ENCODE results near the gene RNF17. TPM values are rescaled to one million over a fixed set of nuclear protein-coding genes. Genes with fewer than 3 reads are reported as not detected.

Gene RNF17
- total RNA-seq, 2 experiments from 2014 or later: not detected

DNA sequence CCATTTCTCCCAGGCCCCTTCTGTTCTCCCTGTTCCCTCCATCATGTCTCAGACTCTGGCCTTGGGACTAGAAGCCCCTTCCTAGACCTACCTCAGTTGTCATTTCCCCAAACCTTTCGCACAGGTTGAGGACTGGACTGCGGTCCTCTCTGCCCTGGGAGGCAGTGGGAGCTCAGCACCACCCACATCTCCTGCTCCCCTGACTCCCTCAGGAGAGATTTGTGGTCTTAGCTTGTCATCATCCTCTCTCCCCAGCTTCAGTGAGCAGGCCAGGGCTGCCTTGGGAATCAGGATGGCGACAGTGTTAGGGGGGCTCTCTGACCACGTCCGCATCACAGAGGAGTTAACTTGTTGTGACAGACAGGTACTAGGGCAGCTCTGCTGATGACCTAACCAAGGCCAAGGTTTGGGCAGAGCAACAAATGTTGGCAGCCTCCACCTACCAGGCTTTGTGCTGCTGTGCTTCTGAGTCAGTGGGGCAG is 25.6 kb upstream of the RNF17 start:
- no peaks in the 10 kb centered on the region for H3K27me3 Mint-ChIP-seq
- H3K27ac Mint-ChIP-seq: no peak overlapping the region
- H3K9me3 Mint-ChIP-seq: no peaks in the 10 kb centered on the region
- no peak overlapping the region for H3K4me3 Mint-ChIP-seq
- H3K4me1 Mint-ChIP-seq: no peaks in the 10 kb centered on the region
- H3K36me3 Mint-ChIP-seq: no peaks in the 10 kb centered on the region
- no peak for DNase-seq

DNA sequence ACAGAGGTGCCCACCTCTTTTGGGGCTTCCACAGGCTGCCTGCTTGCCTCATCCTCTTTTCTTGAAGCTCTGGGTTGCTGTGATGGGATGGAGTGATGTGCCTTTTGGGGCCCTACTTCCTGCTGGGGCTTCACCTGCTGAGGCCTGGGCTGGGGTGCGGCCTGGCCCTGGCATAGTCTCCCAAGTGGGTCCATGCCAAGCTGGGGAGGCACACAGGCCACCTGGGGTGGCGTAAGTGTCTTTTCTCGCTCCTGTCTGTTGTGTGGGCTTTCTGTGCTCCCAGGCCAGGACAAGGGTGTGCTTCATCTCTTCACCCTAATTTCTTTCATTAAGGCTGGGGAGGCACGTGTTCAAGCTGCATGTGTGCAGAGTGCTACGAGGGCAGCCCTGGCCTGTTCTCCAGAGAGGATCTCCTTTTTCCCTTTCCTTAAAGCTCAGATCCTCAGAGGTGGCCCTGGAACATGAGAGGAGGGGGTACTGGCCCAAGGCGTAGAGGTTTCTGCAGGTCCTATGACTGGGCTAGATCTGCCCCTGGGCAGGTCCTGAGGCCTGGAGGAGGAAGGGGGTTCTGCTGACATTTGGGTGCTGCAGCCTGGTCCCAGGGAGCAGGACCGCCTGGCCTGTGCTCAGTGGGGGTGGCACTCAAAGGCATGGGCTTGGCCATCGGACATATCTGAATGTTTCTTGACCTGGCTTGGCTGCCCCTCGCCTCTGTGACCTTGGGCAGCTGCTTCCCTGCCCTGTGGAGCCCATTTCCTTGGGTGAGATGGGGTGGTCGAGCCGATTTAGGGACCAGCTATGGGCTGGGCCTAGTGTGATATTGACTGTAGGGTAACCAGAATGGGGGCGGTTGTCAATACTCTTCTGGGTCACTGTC is 23.7 kb upstream of the RNF17 start:
- Mint-ChIP-seq H3K27me3 (peaks cover 16% of the 10 kb centered on the region), H3K4me3 (no peak overlapping the region), H3K4me1 (no peaks in the 10 kb centered on the region), H3K36me3 (no peaks in the 10 kb centered on the region), H3K27ac (no peak overlapping the region), H3K9me3 (no peaks in the 10 kb centered on the region)
- no peak for DNase-seq

DNA sequence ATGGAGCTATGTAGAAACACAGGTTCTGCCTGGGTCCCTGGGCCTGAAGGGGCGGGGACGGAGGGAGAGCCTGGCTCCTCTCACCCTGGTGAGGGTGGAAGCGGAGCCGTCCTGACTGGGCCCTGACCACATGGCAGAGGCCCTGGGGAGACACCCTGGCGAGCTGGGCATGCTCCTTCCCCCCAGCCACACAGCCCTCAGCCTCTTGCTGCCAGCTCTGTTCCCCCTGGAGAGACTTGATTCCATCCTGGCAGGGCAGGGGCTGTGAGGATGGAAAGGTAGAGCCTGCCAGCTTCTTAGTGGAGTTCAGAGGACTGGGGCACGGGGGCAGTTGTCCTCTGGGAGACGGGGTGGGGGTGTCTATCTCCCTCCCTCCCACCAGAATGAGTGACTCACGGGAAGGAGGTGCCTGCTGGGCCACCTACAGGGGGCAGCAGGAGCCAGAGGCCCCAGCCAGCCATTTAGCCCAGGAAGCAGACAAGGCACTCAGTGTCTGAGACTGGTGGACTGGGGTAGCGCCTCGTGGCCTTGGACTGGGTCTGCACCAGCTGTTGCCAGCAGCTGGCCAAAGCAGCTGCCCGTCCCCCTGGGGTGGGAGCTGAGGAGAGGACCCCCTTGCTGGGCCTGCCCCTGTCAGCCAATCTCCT is 22.8 kb upstream of the RNF17 start:
- H3K36me3 Mint-ChIP-seq: no peaks in the 10 kb centered on the region
- peaks cover 20% of the 10 kb centered on the region for H3K27me3 Mint-ChIP-seq
- DNase-seq: no peak
- H3K27ac Mint-ChIP-seq: no peak overlapping the region
- H3K4me3 Mint-ChIP-seq: no peak overlapping the region
- H3K9me3 Mint-ChIP-seq: no peaks in the 10 kb centered on the region
- no peaks in the 10 kb centered on the region for H3K4me1 Mint-ChIP-seq

DNA sequence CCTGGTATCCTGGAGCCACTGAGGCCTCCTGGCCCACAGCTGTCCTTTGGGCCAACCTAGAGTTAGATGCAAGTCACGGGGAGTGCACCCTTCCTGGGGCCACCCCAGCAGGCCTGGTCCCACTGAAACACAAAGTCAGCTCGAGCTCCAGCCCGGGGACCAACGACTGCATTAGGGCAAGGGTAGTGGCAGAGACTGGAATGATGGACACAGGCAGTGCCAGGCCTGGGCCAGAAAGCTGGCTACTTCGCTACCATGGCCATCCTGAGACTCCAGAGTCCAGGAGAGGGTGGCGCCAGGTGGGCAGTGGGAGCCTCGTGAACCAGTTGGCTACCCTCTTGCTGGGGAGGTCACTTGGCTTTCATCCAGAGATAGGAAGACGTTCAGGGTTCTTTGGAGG is 22.2 kb upstream of the RNF17 start:
- H3K27ac Mint-ChIP-seq: no peak overlapping the region
- no peaks in the 10 kb centered on the region for H3K36me3 Mint-ChIP-seq
- DNase-seq: no peak
- H3K9me3 Mint-ChIP-seq: no peaks in the 10 kb centered on the region
- H3K27me3 Mint-ChIP-seq: peaks cover 25% of the 10 kb centered on the region
- H3K4me3 Mint-ChIP-seq: no peak overlapping the region
- H3K4me1 Mint-ChIP-seq: peaks cover 2% of the 10 kb centered on the region

DNA sequence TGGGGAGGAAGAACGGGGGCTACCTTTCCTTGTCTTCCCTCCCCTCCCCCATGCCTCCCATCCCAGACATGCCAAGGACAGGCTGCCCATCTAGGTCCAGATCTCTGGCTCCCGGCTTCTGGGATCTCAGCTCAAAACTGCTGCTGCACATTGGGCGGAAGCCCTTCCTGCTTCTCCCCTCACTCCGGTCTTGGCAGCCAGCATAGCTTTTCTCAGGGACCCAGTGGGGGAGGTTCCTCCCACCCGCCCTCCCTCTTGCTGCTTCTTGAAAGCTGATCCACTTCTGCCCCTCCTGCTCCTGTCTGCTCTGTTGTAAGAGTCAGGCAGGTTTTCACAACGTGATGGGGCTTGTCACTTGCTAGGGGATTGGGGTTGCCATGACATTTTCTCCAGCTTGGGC is 21.7 kb upstream of the RNF17 start:
- no peak for DNase-seq
- Mint-ChIP-seq H3K4me1 (peaks cover 5% of the 10 kb centered on the region), H3K27me3 (peaks cover 30% of the 10 kb centered on the region), H3K4me3 (no peak overlapping the region), H3K27ac (no peak overlapping the region), H3K36me3 (no peaks in the 10 kb centered on the region), H3K9me3 (no peaks in the 10 kb centered on the region)

DNA sequence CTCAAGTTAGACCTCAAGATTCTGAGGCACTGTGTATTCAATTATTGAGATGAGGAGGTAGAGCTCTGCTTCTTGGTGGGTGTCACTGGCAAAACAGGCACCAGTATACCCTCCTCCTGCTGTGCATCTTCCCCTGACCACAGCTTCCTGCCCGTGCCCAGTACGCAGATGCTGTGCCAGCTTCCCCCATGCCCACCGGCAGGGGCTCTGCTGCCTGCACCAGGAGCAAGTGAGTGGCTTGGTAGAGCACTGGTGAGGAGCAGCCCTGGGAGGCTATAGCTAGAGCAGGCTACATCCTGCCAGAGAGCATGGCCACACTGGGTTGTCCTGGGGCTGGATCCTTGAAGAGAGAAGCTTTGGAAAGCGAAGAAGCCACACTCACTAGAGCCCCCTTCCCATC is 21.0 kb upstream of the RNF17 start:
- DNase-seq: no peak
- peaks cover 37% of the 10 kb centered on the region for H3K27me3 Mint-ChIP-seq
- H3K4me3 Mint-ChIP-seq: no peak overlapping the region
- H3K9me3 Mint-ChIP-seq: no peaks in the 10 kb centered on the region
- H3K27ac Mint-ChIP-seq: no peak overlapping the region
- no peaks in the 10 kb centered on the region for H3K36me3 Mint-ChIP-seq
- H3K4me1 Mint-ChIP-seq: peaks cover 8% of the 10 kb centered on the region

DNA sequence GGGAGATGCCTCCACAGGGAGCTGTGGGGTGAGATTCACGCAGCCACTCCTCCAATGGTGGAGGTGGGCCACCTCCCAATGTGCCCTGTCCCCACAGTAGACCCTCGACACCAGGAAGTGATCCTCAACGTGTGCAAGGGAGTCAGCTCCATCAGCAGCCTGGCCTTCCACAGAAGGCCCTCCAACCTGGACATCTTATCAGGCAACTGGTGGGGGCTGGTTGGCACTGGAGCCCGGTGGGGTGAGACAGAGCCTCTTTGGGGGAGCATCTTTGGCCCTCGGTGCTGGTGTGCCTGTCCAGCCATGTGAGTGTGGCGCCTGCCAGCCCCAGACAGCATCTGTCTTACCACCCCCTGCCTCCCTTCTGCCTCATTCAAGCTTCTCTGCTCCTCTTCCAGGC is 19.7 kb upstream of the RNF17 start:
- H3K27me3 Mint-ChIP-seq: peaks cover 48% of the 10 kb centered on the region
- no peak overlapping the region for H3K27ac Mint-ChIP-seq
- no peaks in the 10 kb centered on the region for H3K9me3 Mint-ChIP-seq
- no peak overlapping the region for H3K4me3 Mint-ChIP-seq
- peaks cover 10% of the 10 kb centered on the region for H3K4me1 Mint-ChIP-seq
- no peaks in the 10 kb centered on the region for H3K36me3 Mint-ChIP-seq
- no peak for DNase-seq

DNA sequence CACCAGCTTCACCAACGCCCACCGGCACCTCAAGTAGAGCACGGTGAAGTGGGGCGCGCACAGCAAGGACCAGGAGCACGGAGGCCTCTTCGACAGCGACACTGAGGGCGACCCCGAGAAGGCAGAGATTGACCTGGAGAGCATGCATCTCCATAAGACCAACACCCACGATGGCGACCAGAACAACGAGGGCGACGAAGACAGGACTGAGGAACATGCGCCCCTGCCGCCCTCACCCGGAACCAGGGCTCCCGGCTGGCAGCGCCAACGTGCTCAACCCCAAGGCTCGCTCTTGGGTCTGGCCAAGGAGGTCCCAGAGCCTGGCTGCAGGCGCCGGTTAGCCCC is 18.5 kb upstream of the RNF17 start:
- peaks cover 60% of the 10 kb centered on the region for H3K27me3 Mint-ChIP-seq
- H3K4me1 Mint-ChIP-seq: peaks cover 10% of the 10 kb centered on the region
- no peak for DNase-seq
- no peak overlapping the region for H3K27ac Mint-ChIP-seq
- no peaks in the 10 kb centered on the region for H3K9me3 Mint-ChIP-seq
- no peaks in the 10 kb centered on the region for H3K36me3 Mint-ChIP-seq
- no peak overlapping the region for H3K4me3 Mint-ChIP-seq

DNA sequence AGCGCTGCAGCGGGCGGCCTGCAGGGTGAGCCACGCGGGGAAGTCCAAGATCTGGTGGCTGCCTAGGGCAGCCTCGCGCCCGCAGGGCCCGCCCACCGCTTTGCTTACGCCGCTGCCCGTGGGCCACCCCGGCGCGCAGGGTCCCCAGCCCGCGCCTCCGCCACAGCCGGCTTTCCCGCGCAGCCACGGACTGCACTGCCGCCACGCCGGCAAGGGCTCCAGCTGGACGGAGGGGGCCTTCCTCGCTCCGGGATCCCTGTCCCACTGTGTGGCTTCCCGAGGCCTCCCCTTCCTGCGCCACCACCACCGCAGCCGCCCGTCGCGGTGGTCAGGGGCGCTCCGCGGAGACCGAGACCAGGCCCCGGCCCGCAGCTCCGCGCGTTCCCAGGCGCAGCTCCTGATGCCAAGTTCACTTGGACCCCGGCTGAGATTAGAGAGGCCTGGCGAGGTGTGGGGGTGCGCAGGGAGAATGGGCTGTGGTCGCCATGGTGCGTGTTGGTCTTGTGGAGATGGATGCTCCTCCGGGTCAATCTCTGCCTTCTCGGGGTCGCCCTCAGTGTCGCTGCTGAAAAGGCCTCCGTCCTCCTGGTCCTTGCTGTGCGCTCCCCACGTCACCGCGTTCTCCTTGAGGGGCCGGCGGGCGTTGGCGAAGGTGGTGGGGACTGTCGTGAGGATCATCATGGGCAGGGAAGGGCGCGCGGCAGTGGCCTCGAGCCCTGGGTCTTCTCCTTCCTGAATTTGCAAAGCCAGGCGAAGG is 17.9 kb upstream of the RNF17 start:
- Mint-ChIP-seq H3K27ac (no peak overlapping the region), H3K4me1 (peaks cover 10% of the 10 kb centered on the region), H3K4me3 (peak overlapping the region; percentile 4), H3K36me3 (no peaks in the 10 kb centered on the region), H3K9me3 (no peaks in the 10 kb centered on the region), H3K27me3 (peaks cover 65% of the 10 kb centered on the region)
- DNase-seq: no peak

DNA sequence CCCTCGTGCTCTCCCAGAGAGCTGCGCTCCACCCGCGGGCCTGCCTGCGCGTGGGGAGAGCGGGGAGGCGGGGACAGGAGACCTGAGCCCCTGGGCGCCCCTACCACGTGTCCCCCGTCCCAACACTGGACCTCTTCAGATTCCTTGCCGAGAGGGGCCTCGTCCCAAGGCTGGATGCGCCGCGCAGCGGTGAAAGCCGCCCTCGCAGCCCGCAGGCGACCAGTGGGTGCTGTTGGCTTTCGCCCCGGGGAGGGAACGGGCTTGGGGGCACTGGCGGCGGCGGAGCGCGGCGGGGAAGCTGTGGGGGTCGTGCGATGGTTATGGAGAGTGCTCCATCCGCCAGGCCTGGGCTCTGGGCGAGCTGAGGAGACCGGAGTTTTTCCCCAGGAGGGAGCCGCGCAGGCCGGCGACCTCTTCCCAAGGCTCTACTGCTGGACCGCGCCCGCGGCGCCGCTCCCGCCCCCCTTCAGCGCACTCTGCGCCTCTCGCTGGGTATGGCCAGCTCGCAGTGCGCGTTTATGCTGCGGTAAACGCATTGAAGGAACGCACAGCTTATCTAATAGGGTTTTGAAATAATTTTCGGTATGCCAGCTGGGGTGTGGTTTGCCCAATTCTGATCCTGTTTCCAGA is 17.2 kb upstream of the RNF17 start:
- Mint-ChIP-seq H3K4me3 (peak overlapping the region; percentile 66), H3K36me3 (no peaks in the 10 kb centered on the region), H3K4me1 (peaks cover 10% of the 10 kb centered on the region), H3K27ac (no peak overlapping the region), H3K27me3 (peaks cover 65% of the 10 kb centered on the region), H3K9me3 (no peaks in the 10 kb centered on the region)
- no peak for DNase-seq

DNA sequence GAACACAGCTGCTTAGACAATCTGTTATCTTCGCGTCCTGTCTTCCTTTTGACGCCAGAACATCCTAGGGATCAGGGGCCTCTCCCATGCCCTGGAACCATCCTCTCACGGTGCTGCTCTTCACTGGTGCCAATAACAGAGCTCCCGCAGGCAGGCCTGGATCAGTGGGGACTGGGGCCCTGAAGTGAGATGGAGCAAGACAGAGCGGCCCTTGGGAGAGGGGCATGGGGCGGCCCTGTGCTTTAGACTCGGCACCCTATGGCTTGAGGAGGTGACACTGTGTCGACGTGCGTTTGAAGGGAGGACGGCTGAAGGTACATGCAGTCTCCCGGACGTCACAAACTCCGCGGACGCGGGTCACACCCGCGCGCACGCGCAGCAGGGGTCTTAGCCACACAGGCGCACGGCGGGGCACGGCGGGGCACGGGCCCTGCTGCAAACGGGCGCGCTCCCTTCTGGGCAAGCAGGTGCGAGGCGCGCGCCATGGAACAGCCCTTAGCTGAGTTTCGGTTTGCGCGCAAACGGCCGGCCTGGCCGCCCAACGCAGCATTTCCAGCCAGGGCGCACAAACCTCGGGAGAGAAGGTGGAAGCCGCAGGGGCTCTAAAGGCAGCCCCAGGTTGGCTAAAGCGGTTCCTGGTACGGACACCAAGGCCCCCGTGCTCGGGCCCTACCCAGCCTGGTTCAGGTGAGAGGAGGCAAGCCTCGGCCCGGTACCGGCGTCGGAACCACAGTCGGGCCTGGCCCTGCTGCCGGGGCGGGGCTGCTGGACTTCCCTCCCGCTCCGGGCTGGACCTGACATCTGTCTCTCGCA is 16.5 kb upstream of the RNF17 start:
- Mint-ChIP-seq H3K4me3 (peak overlapping the region; percentile 66), H3K9me3 (no peaks in the 10 kb centered on the region), H3K4me1 (peaks cover 10% of the 10 kb centered on the region), H3K27me3 (peaks cover 65% of the 10 kb centered on the region), H3K36me3 (no peaks in the 10 kb centered on the region), H3K27ac (no peak overlapping the region)
- peak; percentile 52 for DNase-seq

DNA sequence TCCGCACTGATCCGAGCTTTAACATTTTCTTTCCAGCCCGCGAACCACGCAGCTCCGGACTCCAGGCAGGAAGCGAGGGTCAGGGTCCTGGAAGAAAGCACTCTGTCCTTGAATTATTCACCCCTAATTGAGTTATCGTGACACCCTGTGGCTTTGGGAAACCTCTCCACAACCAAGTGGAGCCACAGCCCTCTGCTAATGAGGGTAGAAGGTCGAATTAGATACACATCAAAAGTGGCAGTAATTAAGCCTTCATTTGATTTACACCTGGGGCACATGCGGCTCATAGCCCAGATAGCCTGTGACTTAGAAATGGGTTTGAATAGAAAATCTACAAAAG is 15.9 kb upstream of the RNF17 start:
- H3K36me3 Mint-ChIP-seq: no peaks in the 10 kb centered on the region
- peaks cover 66% of the 10 kb centered on the region for H3K27me3 Mint-ChIP-seq
- peak overlapping the region; percentile 52 for H3K4me3 Mint-ChIP-seq
- no peaks in the 10 kb centered on the region for H3K9me3 Mint-ChIP-seq
- peaks cover 10% of the 10 kb centered on the region for H3K4me1 Mint-ChIP-seq
- DNase-seq: no peak
- H3K27ac Mint-ChIP-seq: no peak overlapping the region

DNA sequence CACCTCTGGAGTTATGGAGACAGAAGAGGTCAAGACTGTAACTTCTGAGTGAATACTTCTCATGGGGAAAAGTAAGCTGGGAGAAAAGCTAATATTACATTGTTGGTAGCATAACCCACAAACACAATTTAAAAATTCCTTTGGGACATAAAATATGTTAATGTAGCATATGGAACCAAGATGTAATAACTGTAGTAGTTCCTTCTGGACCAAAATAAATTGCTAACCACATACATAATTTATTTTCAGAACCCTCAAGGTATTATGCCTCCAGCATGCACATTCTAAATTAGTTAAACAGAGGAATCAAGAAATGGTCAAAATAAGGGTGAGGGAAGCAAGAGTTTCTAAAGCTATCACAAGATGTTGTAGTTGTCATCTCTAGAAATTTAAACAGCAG is 4.8 kb upstream of the RNF17 start:
- Mint-ChIP-seq H3K27me3 (peaks cover 25% of the 10 kb centered on the region), H3K9me3 (no peaks in the 10 kb centered on the region), H3K4me1 (no peaks in the 10 kb centered on the region), H3K27ac (no peak overlapping the region), H3K4me3 (no peak overlapping the region), H3K36me3 (no peaks in the 10 kb centered on the region)
- DNase-seq: no peak

DNA sequence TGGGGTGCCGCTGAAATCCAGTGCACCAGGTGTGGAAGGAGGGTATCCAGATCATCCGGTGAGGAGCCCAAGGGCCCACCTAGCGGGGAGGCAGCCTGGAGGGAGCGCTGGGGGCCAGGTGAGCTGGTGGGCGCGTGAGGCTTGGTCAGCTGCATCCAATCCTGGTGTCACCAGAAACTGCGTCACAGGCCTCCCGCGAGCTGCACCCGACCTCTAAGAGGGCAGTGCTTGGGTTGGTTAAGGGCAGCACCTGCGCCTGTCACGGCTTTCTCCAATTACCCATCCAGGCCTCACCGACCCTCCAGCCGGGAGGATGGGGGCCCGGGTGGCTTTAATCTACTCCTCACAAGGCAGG is 284 bp downstream of the RNF17 start:
- Mint-ChIP-seq H3K4me3 (no peak overlapping the region), H3K36me3 (no peaks in the 10 kb centered on the region), H3K27ac (no peak overlapping the region), H3K27me3 (peaks cover 4% of the 10 kb centered on the region), H3K4me1 (no peaks in the 10 kb centered on the region), H3K9me3 (no peaks in the 10 kb centered on the region)
- DNase-seq: no peak
